H1 (cell line): ENCODE data around the gene COQ2. TPM values are rescaled to one million over a fixed set of nuclear protein-coding genes. Genes with fewer than 3 reads are reported as not detected.
"Not testable (repeated sequence)": the region's sequence is repeated elsewhere in the genome, so short reads cannot be mapped to it uniquely, and the experiment has no call there.

ENCODE experiments used
- CTCF ChIA-PET: fragments of 300-600 bp; sonication (Branson Sonifier 250); formaldehyde crosslinking; loops from one replicate; lab custom pipeline; 2021; ENCODE audit not compliant: partially characterized antibody; lab: Charles Lee
- POLR2A ChIA-PET: fragments of 300-600 bp; sonication (Branson Sonifier 250); formaldehyde crosslinking; loops from one replicate; lab custom pipeline; 2021; ENCODE audit warnings: inconsistent platforms; ENCODE audit not compliant: partially characterized antibody; lab: Charles Lee
- DNase-seq, 2 experiments: peaks; one replicate each; pipeline versions ENCODE4 v3.0.0 to v3.0.0-alpha.2; 2010 to 2022; ENCODE audit warnings: low spot score in 2 of 2, low read depth in 1 of 2, mixed read lengths in 1 of 2
- FAIRE-seq: peaks from 2 replicates; lab custom pipeline; 2011; peaks lifted over from hg19 to GRCh38; lab: Jason Lieb, UNC
- H2AFZ ChIP-seq: 2 replicates; pipeline ENCODE4 v1.8.1; 2012; ENCODE audit warnings: low read length, inconsistent platforms
- H2AK5ac ChIP-seq: 2 replicates; pipeline ENCODE4 v1.6.1; 2013; ENCODE audit warnings: low read depth, low read length
- H2BK120ac ChIP-seq: replicated peaks from 2 replicates; pipeline ENCODE3; 2013; ENCODE audit warnings: low read depth, low read length, inconsistent platforms
- H2BK12ac ChIP-seq: 2 replicates; pipeline ENCODE4 v1.6.1; 2013; ENCODE audit warnings: low read depth, low read length
- H2BK15ac ChIP-seq: 2 replicates; pipeline ENCODE4 v1.6.1; 2013; ENCODE audit warnings: low read length
- H2BK20ac ChIP-seq: 2 replicates; pipeline ENCODE4 v1.6.1; 2013; ENCODE audit warnings: low read length
- H2BK5ac ChIP-seq: 2 replicates; pipeline ENCODE4 v1.6.1; 2013; ENCODE audit warnings: low read depth, low read length
- H3K14ac ChIP-seq: 2 replicates; pipeline ENCODE4 v1.6.1; 2013; ENCODE audit warnings: inconsistent platforms; ENCODE audit not compliant: insufficient read length
- H3K18ac ChIP-seq: 2 replicates; pipeline ENCODE4 v1.6.1; 2013; ENCODE audit warnings: low read length; ENCODE audit errors: extremely low read depth
- H3K23ac ChIP-seq: 2 replicates; pipeline ENCODE4 v1.6.1; 2013; ENCODE audit warnings: inconsistent platforms; ENCODE audit not compliant: insufficient read length
- H3K23me2 ChIP-seq: 2 replicates; pipeline ENCODE4 v1.6.1; 2013; ENCODE audit warnings: low read depth, low read length
- H3K27ac ChIP-seq: 2 replicates; pipeline ENCODE4 v1.6.1; 2011; ENCODE audit warnings: low read depth, low read length, inconsistent platforms
- H3K27me3 ChIP-seq, 4 experiments: replicated peaks in 1 of 4; 1 replicate in 1 of 4; 2 replicates in 3 of 4; pipeline versions ENCODE4 v1.6.1 to v1.8.1; 2011 to 2013; ENCODE audit warnings: low read length in 3 of 4, mild to moderate bottlenecking in 3 of 4, inconsistent platforms in 2 of 4, mixed read lengths in 2 of 4, moderate library complexity in 1 of 4; ENCODE audit not compliant: control insufficient read depth in 3 of 4, insufficient read depth in 3 of 4; ENCODE audit errors: extremely low read depth in 1 of 4
- H3K36me3 ChIP-seq, 4 experiments: 2 replicates each; pipeline versions ENCODE4 v1.6.1 to v1.8.1; 2011 to 2013; ENCODE audit warnings: mild to moderate bottlenecking in 4 of 4, low read length in 3 of 4, moderate library complexity in 2 of 4, control low read depth in 1 of 4, inconsistent platforms in 1 of 4; ENCODE audit not compliant: insufficient read depth in 4 of 4, control insufficient read depth in 2 of 4
- H3K4ac ChIP-seq: replicated peaks from 2 replicates; pipeline ENCODE3; 2013; ENCODE audit warnings: low read length, low read depth, mixed read lengths, inconsistent platforms; ENCODE audit not compliant: insufficient read length
- H3K4me1 ChIP-seq, 4 experiments: replicated peaks in 1 of 4; 1 replicate in 1 of 4; 2 replicates in 3 of 4; pipeline versions ENCODE4 v1.6.1 to v1.8.1; 2011 to 2013; ENCODE audit warnings: low read length in 3 of 4, inconsistent platforms in 2 of 4, mixed read lengths in 1 of 4; ENCODE audit not compliant: insufficient read depth in 4 of 4, control insufficient read depth in 3 of 4
- H3K4me2 ChIP-seq, 2 experiments: 2 replicates each; pipeline versions ENCODE4 v1.6.1 to v1.8.1; 2011 to 2013; ENCODE audit warnings: low read depth in 2 of 2, low read length in 2 of 2, control low read depth in 1 of 2, inconsistent platforms in 1 of 2, mild to moderate bottlenecking in 1 of 2; ENCODE audit not compliant: insufficient read depth in 1 of 2
- H3K4me3 ChIP-seq, 4 experiments: fragments of 200-600, 300-600 bp in 1 of 4; sonication (generic), shearing (Covaris generic), sonication (Bioruptor Twin) in 1 of 4; 2 replicates each; pipeline versions ENCODE4 v1.5.1 to v1.8.1; 2011 to 2016; ENCODE audit warnings: low read length in 4 of 4, low read depth in 3 of 4, control low read depth in 2 of 4, inconsistent platforms in 2 of 4, mild to moderate bottlenecking in 2 of 4, mixed read lengths in 1 of 4, moderate library complexity in 1 of 4; ENCODE audit not compliant: insufficient read depth in 2 of 4; ENCODE audit errors: extremely low read depth in 1 of 4
- H3K56ac ChIP-seq: replicated peaks from 2 replicates; pipeline ENCODE3; 2013; ENCODE audit warnings: low read depth, mild to moderate bottlenecking, mixed read lengths, low read length, inconsistent platforms; ENCODE audit not compliant: insufficient read length
- H3K79me1 ChIP-seq: 2 replicates; pipeline ENCODE4 v1.6.1; 2013; ENCODE audit warnings: low read depth, low read length, control low read depth
- H3K79me2 ChIP-seq, 2 experiments: 2 replicates each; pipeline versions ENCODE4 v1.6.1 to v1.8.1; 2012 to 2013; ENCODE audit warnings: low read length in 2 of 2, mild to moderate bottlenecking in 2 of 2, inconsistent platforms in 1 of 2; ENCODE audit not compliant: insufficient read depth in 2 of 2, control insufficient read depth in 1 of 2
- H3K9ac ChIP-seq, 4 experiments: replicated peaks in 1 of 4; 1 replicate in 1 of 4; 2 replicates in 3 of 4; pipeline versions ENCODE4 v1.6.1 to v1.8.1; 2011 to 2013; ENCODE audit warnings: low read depth in 3 of 4, low read length in 3 of 4, control low read depth in 2 of 4, mild to moderate bottlenecking in 2 of 4, moderate library complexity in 2 of 4, inconsistent platforms in 1 of 4; ENCODE audit errors: extremely low read depth in 1 of 4
- H3K9me3 ChIP-seq, 2 experiments: 2 replicates each; pipeline versions ENCODE4 v1.6.1 to v1.8.1; 2012 to 2013; ENCODE audit warnings: mild to moderate bottlenecking in 2 of 2, moderate library complexity in 2 of 2, control low read depth in 1 of 2, inconsistent platforms in 1 of 2, low read depth in 1 of 2, low read length in 1 of 2, mixed read lengths in 1 of 2; ENCODE audit not compliant: insufficient read depth in 2 of 2
- H4K20me1 ChIP-seq, 2 experiments: replicated peaks in 1 of 2; 2 replicates each; pipeline versions ENCODE3 to v1.8.1; 2011 to 2013; ENCODE audit warnings: inconsistent platforms in 2 of 2, low read length in 2 of 2, mild to moderate bottlenecking in 1 of 2; ENCODE audit not compliant: insufficient read depth in 2 of 2, control insufficient read depth in 1 of 2
- H4K5ac ChIP-seq: 2 replicates; pipeline ENCODE4 v1.6.1; 2013; ENCODE audit warnings: low read length, low read depth, mixed read lengths, inconsistent platforms; ENCODE audit not compliant: insufficient read length
- H4K8ac ChIP-seq: 2 replicates; pipeline ENCODE4 v1.8.0; 2013; ENCODE audit warnings: mild to moderate bottlenecking, moderate library complexity, low read length, inconsistent platforms; ENCODE audit not compliant: insufficient read depth; ENCODE audit errors: extremely low read depth
- H4K91ac ChIP-seq: replicated peaks from 2 replicates; pipeline ENCODE3; 2013; ENCODE audit warnings: low read length, mixed read lengths, inconsistent platforms; ENCODE audit not compliant: insufficient read length
- WGBS, 2 experiments: shearing (Covaris generic) in 1 of 2; methylation state at CpG; one replicate each; pipeline versions ENCODE4 v1.1.6 to v1.1.7; 2013 to 2015; ENCODE audit warnings: low lambda C conversion rate in 2 of 2, mixed read lengths in 2 of 2, inconsistent platforms in 1 of 2, low coverage in 1 of 2, missing lambda C conversion rate in 1 of 2; ENCODE audit not compliant: insufficient replicate concordance in 2 of 2, insufficient coverage in 1 of 2, insufficient read length in 1 of 2; ENCODE audit errors: extremely low coverage in 1 of 2, missing lambda C conversion rate in 1 of 2; 5-methylcytosine and 5-hydroxymethylcytosine counted together
- polyA plus RNA-seq, 7 experiments: library from polyadenylated mRNA; depleted of rRNA in 3 of 7; stranded (reverse) in 5 of 7; unstranded in 2 of 7; fragments of >200 nt in 5 of 7; fragments of 200-250 nt in 2 of 7; gene quantifications; 1 replicate in 5 of 7; 2 replicates in 1 of 7; 4 replicates in 1 of 7; pipeline versions ENCODE4 v1.2.1 to v1.2.3, GENCODE V29; 2011 to 2013; ENCODE audit warnings: missing spikeins in 2 of 7, mixed read lengths in 2 of 7
- total RNA-seq: library from RNA; stranded (reverse); fragmentation: NEBNext Ultra II Directional; extraction: Animal tissue kit (Norgen Biotek cat#: 25700); gene quantifications from 2 replicates; pipeline ENCODE4 v1.2.1, GENCODE V29; 2021

Gene COQ2
- total and polyA plus RNA-seq, 2 of the 8 experiments (the other 6 are each of a cell fraction or from before 2014, with no cell fraction given) = 21.5 to 22.9 TPM

GRCh38 chr4:83325306-83325705, 40.7 kb upstream of the COQ2 start:
- H2BK120ac ChIP-seq, H3K18ac ChIP-seq, H3K4ac ChIP-seq, H3K14ac ChIP-seq, H4K91ac ChIP-seq, H4K8ac ChIP-seq, FAIRE-seq, H3K27me3 ChIP-seq, H3K56ac ChIP-seq, H2BK12ac ChIP-seq, H3K9me3 ChIP-seq, H3K23ac ChIP-seq, H3K79me1 ChIP-seq, H2AK5ac ChIP-seq, H4K20me1 ChIP-seq, H2AFZ ChIP-seq, POLR2A ChIA-PET, H4K5ac ChIP-seq, H2BK15ac ChIP-seq, H3K4me2 ChIP-seq, H3K4me1 ChIP-seq, H2BK20ac ChIP-seq, H3K4me3 ChIP-seq, H3K23me2 ChIP-seq, H3K27ac ChIP-seq, H3K9ac ChIP-seq, DNase-seq, H3K79me2 ChIP-seq, H3K36me3 ChIP-seq, H2BK5ac ChIP-seq: not testable (repeated sequence)
- CTCF ChIA-PET = interaction anchor here (0.9 to 1.5 kb wide), 4 partner anchors 10 to 41 kb away, joined by 3 to 6 read pairs (median 4); partner anchors contain the start of gene COQ2
- WGBS, 2 experiments = 86% methylated on average over 4 of the region's 4 CpGs; no CpG with 5 or more reads in 1 of the 2 experiments
